Measurements from ENCODE around the gene PCK1.

DNA sequence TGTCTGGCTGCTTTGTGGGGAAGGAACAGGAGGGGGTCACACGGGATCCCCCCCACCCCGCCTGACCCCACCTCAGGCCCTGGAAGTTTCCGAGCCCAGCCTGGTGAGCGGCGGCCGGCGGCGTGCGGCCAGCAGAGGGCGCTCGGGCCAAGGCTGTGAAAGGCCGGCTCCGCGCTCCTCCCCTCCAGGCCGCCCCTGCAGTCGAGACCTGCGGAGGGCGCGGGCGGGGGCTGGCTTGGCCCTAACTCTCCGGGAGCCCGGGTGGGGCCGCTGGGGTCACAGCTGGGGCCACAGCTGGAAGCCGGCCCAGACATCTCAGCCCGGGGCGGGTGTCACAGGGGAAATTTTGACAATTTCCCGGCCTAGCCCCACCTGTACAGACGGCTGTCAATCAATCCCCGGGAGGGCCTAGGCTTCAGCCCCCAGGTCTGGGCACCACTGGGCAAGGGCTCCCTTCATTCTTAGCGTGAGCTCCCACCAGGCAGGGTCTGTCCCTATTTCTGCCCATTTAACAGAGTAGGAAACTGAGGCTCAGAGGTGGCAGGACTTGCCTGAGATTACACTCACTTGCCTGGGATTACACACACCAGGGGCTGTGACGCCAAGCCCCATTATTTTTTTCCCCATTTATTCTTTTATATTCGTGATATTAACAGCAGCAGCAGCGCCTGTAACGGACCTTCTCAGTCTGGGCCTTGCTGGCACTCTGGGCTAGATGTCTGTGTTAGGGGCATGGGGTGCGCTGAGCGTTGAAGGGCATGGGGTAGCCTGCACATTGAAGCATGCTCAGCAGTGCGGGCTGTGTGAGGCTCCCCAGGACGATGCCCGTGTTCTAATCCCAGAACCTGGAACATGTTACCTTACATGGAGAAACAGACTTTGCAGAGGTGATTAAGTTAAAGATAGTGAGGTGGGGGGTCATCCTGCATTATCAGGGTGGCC is 36.4 kb downstream of the PCK1 start:
- TF ChIP-seq, protein P1, sequence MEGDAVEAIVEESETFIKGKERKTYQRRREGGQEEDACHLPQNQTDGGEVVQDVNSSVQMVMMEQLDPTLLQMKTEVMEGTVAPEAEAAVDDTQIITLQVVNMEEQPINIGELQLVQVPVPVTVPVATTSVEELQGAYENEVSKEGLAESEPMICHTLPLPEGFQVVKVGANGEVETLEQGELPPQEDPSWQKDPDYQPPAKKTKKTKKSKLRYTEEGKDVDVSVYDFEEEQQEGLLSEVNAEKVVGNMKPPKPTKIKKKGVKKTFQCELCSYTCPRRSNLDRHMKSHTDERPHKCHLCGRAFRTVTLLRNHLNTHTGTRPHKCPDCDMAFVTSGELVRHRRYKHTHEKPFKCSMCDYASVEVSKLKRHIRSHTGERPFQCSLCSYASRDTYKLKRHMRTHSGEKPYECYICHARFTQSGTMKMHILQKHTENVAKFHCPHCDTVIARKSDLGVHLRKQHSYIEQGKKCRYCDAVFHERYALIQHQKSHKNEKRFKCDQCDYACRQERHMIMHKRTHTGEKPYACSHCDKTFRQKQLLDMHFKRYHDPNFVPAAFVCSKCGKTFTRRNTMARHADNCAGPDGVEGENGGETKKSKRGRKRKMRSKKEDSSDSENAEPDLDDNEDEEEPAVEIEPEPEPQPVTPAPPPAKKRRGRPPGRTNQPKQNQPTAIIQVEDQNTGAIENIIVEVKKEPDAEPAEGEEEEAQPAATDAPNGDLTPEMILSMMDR (IDR thresholded peaks at IDR 0.05; ENCODE audit: extremely low read depth in 1 of 2, insufficient read depth in 1 of 2, low read depth in 1 of 2, low read length in 2 of 2) = peak; percentile 88 to 94
- TF ChIP-seq POLR2AphosphoS5 (IDR thresholded peaks at IDR 0.05; ENCODE audit: insufficient read depth, low read depth, low read length) = no peak

Data from endothelial cell of umbilical vein (primary cell).